ES-I3 (cell line): ENCODE measurements around the gene PHRF1.

Source experiments
- H3K36me3 ChIP-seq: 2 replicates; pipeline ENCODE4 v1.6.1; 2013; ENCODE audit warnings: mild to moderate bottlenecking, low read length, control low read depth, moderate library complexity; ENCODE audit not compliant: insufficient read depth
- H3K4me1 ChIP-seq: 2 replicates; pipeline ENCODE4 v1.6.1; 2013; ENCODE audit warnings: mild to moderate bottlenecking, control low read depth, low read length; ENCODE audit not compliant: insufficient read depth
- H3K9ac ChIP-seq: 2 replicates; pipeline ENCODE4 v1.6.1; 2013; ENCODE audit warnings: low read depth, mild to moderate bottlenecking, low read length, moderate library complexity
- H3K9me3 ChIP-seq: 2 replicates; pipeline ENCODE4 v1.6.1; 2013; ENCODE audit warnings: mild to moderate bottlenecking, low read length, moderate library complexity; ENCODE audit not compliant: control insufficient read depth, insufficient read depth

The PHRF1 gene

GRCh38 chr11:655036-655726 lies 78.9 kb downstream of the PHRF1 start:
- Histone ChIP-seq H3K36me3 (no peaks in the 10 kb centered on the region), H3K9me3 (no peaks in the 10 kb centered on the region), H3K4me1 (no peaks in the 10 kb centered on the region), H3K9ac (no peak overlapping the region)

GRCh38 chr11:656426-656825 lies 80.2 kb downstream of the PHRF1 start:
- Histone ChIP-seq H3K36me3 (no peaks in the 10 kb centered on the region), H3K9me3 (no peaks in the 10 kb centered on the region), H3K9ac (no peak overlapping the region)

DNA sequence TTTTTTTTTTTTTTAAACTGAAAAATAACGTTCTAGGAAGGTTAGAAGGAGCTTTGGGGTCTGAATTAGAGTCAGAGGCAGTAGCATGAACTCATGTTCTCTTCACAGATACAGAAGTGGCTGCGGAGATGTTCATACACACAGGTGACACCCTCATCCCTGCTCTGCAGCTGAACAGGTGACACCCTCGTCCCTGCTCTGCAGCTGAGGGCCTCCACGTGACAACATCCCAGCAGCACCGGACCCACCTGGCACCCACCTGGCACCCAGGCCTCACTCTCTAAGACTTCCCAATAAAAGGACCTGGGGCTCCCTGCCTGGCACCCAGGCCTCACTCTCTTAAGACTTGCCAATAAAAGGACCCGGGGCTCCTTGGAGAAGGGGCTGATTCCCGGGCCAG lies 80.6 kb downstream of the PHRF1 start:
- H3K9me3 ChIP-seq = no peaks in the 10 kb centered on the region
- H3K9ac ChIP-seq = no peak overlapping the region
- no peaks in the 10 kb centered on the region for H3K4me1 ChIP-seq
- H3K36me3 ChIP-seq = no peaks in the 10 kb centered on the region

More at GRCh38 chr11:656426-656825, 80.2 kb downstream of the PHRF1 start:
- H3K4me1 ChIP-seq = no peaks in the 10 kb centered on the region

- Histone ChIP-seq H3K36me3 (no peaks in the 10 kb centered on the region), H3K9ac (no peak overlapping the region), H3K9me3 (no peaks in the 10 kb centered on the region), H3K4me1 (no peaks in the 10 kb centered on the region)
Measured at GRCh38 chr11:657691-658126, 81.4 kb downstream of the PHRF1 start.

DNA sequence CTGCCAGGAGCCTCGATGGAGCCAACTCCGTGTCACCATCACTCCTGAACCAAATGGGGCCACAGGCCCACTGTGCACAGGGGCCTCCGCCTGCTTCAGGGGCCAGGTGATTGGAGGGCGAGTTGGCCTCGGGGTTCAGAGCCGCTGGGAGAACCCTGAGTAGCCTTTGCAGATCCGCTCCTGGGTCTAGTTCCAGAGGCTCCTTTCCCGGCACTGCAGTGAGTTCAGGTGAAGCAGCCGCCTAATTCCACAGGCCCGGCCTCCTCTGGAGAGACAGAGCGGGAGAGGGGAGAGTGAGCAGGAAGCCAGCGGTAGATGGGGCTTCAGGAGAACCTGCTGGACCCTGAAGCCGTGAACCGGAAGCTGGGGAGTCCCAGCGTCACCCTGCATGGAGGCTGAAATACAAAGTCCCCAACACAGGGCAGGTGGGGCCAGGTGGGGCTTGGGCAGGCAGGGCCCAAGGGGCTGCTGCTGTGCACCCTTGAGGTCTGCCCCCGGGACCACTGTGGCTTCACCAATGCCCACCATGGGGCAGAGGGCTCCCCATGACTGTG lies 83.3 kb downstream of the PHRF1 start:
- no peaks in the 10 kb centered on the region for H3K9me3 ChIP-seq
- no peaks in the 10 kb centered on the region for H3K36me3 ChIP-seq
- H3K4me1 ChIP-seq = no peaks in the 10 kb centered on the region
- H3K9ac ChIP-seq = no peak overlapping the region

DNA sequence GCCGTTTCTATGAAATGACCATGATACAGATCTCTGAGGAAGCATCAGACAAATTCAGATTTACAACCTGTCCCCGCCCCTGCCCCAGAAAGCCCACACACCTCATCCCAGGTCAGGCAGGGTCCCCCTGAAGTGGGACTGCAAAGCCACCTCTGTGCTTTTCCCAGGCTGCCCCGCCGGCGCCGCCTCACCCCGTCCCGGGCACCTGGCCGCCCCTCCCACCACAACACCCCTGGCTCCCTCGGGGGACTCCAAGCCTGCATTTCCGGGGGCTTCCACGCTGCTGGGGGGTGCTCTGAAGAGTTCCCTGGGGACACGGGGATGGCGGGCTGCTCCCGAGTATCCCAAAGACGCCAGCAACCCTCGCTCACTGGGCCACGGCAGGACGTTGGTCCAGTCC lies 84.0 kb downstream of the PHRF1 start:
- Histone ChIP-seq H3K36me3 (no peaks in the 10 kb centered on the region), H3K4me1 (no peaks in the 10 kb centered on the region), H3K9me3 (no peaks in the 10 kb centered on the region), H3K9ac (no peak overlapping the region)

DNA sequence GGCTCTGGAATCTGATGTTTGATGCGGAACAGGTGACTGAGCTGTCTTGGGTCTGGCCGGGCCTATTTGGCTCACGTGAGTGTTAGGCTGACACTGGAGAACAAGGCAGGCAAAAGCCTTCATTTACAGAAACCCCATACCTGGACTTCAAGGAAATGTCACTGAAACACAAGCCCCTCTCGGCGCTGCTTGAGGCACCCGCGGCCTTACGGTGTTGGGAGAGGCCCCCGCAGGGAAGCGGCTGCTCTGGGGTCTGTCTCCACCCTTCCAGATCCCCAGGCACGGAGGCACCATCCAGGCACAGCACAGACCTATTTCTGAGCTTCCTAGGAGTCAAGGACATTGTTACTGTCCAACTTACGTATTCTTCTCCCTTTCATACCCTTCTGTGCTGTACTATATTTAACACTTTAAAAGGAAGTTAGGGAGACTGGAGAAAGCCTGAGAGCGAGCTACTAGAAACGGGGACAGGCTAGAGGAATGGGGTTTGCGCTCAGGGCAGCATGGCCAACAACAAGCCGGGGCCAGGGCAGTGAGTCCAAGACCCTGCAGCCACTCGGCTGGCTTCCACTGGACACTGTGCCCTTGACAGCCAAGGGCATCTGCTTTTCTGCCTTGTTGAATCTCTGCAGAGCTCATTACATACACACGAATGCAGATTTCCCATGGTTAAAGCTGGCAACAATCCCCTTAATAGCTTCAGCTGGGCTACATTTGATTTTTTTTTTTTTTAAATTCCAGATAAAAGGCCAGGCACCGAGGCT lies 84.6 kb downstream of the PHRF1 start:
- no peaks in the 10 kb centered on the region for H3K36me3 ChIP-seq
- no peak overlapping the region for H3K9ac ChIP-seq
- H3K4me1 ChIP-seq = no peaks in the 10 kb centered on the region
- H3K9me3 ChIP-seq = no peaks in the 10 kb centered on the region
